Memory B cell (primary cell): ENCODE measurements around the gene ATP1A4.

ENCODE experiments used
- ATAC-seq: fragments of 150-1000 bp; cut with Tn5 transposase; 2 replicates; pipeline ENCODE4 v1.10.0; 2021; ENCODE audit warnings: low read depth, mild to moderate bottlenecking, moderate library complexity
- DNase-seq, 2 donors: peaks; one replicate each; pipeline ENCODE4 v3.0.0; 2022; ENCODE audit warnings: low spot score in 2 of 2
- H3K27ac Mint-ChIP-seq: one replicate; pipeline ENCODE4 v1.8.0; 2022; ENCODE audit warnings: mild to moderate bottlenecking, moderate library complexity, mixed read lengths
- H3K27me3 Mint-ChIP-seq: one replicate; pipeline ENCODE4 v1.8.0; 2022; ENCODE audit warnings: mixed read lengths
- H3K36me3 Mint-ChIP-seq: one replicate; pipeline ENCODE4 v1.8.0; 2022; ENCODE audit warnings: mild to moderate bottlenecking, mixed read lengths
- H3K4me1 Mint-ChIP-seq: one replicate; pipeline ENCODE4 v1.8.0; 2022; ENCODE audit warnings: mixed read lengths
- H3K4me3 Mint-ChIP-seq: one replicate; pipeline ENCODE4 v1.8.0; 2022; ENCODE audit warnings: mild to moderate bottlenecking, moderate library complexity, mixed read lengths
- H3K9me3 Mint-ChIP-seq: one replicate; pipeline ENCODE4 v1.8.0; 2022; ENCODE audit warnings: mixed read lengths

Gene ATP1A4

DNA sequence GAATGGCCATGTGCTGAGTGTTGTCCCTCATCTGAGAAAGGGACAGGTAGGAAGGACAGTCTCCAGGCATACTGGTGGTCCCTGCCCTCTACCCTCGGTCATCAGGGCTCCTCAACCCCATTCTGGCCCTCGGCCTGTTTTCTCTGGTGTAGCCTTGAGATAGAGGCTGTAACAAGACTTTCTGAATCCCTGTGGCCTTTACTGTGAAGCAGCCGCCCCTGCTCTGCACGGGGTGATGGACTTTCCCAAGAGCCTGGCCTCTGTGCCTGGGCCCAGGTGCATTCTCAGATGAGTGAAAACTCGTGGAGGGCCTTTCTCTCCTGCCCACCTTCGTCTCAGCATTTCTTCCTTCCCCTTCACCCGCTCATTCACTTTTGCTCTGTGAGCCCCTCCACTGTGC is 36.0 kb downstream of the ATP1A4 start:
- DNase-seq (no peak), ATAC-seq (no peak)
- H3K4me3 Mint-ChIP-seq = no peak overlapping the region
- H3K36me3 Mint-ChIP-seq = no peaks in the 10 kb centered on the region
- H3K27ac Mint-ChIP-seq = no peak overlapping the region
- no peaks in the 10 kb centered on the region for H3K9me3 Mint-ChIP-seq
- H3K4me1 Mint-ChIP-seq = no peaks in the 10 kb centered on the region
- H3K27me3 Mint-ChIP-seq = peaks cover 11% of the 10 kb centered on the region

DNA sequence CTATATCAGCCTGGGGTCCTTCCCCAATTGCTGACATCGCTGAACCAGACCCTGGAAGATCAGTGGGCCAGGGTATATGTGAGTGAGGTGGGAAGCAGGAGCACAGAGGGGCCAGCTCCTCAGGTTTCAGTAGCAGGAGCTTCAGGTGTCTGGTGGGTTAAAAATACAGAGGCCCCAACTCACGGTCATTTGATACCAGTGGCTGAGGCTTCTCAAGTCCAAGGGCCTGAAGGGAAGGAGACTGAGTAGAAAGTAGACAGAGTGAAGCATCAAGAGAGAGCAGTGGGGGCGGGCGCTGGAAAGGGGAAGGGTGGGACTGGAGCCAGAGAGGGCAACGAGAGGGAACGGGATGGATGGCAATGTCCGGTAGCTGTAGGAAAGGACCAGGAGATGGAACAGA is 36.9 kb downstream of the ATP1A4 start:
- H3K27ac Mint-ChIP-seq = no peak overlapping the region
- H3K4me1 Mint-ChIP-seq = no peaks in the 10 kb centered on the region
- no peak overlapping the region for H3K4me3 Mint-ChIP-seq
- ATAC-seq (no peak), DNase-seq (no peak)
- H3K27me3 Mint-ChIP-seq = peaks cover 9% of the 10 kb centered on the region
- H3K36me3 Mint-ChIP-seq = no peaks in the 10 kb centered on the region
- H3K9me3 Mint-ChIP-seq = no peaks in the 10 kb centered on the region

DNA sequence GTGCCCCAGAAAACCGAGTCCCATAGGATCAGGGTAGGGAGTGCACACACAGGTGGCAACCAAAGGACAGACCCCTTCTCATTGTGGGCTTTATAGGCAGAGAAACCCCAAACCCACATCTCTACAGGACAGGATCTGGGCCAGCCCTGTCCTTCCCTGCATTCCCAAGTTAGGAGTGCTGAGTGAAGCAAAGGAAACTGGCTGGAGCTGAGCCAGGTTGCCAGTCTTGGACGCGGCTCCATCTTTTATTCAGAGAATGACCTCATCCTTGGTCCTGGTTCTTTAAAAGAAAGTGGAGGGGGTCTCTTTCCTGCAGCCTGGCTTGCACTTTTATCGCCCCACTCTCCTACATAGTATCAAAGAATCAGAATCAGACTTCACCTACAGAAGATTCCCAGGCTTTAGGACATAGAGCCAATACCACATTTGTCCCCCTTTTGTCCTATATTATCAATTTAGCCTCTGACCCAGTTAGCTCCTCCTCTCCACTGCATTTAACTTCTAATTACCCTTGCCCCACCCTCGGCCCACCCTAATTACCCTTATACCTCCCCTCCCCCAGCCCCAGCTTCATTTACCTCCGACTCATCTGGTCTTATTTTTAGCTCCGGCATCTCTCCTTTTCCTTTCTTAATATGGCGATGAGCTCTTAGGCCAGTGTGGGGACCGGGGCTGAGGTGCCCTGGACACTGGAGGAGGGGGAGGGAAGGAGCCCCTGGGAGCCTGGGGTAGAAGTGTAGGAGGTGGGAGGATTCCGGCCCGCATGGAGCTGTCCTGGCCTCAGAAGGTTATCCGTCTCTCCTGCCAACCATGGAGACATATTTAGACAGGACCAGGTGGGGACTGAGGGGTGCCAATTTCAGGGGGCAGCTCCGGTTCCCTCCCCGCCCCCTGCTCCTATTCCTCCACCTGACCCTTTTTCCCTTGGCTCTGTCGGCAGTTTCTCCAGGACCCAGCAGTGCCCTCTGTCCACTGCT is 38.5 kb downstream of the ATP1A4 start, which contains the start of gene CASQ1:
TSS of gene CASQ1 (plus strand) at position 927 of the 977 bp plus-strand sequence. CDS start 177 bp downstream, outside the sequence.
- Mint-ChIP-seq H3K4me3 (no peak within 1 kb of the TSS), H3K27me3 (peaks cover 9% of the 10 kb centered on the region), H3K9me3 (no peaks in the 10 kb centered on the region), H3K27ac (no peak within 1 kb of the TSS), H3K36me3 (no peaks in the 10 kb centered on the region), H3K4me1 (no peaks in the 10 kb centered on the region)
- DNase-seq (no peak), ATAC-seq (no peak)

DNA sequence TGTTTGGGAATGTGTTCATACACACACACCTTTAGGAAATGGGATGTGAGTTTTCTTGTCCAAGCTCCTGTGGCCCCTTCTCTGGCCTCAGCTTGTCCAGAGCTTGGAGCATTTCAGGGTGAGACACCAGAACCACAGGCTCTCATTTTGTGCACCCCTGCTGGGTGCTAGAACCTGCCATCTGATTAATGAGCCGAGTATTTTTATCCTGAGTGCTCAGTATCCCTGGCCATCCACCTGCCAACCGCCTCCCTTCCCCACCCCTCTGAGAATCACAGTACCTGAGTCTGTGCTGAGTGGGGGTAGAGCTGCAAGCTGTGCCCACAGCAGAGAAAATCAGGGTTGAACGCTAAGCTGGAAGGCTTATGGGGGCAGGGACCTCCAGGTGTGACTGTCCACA is 40.4 kb downstream of the ATP1A4 start:
- DNase-seq (no peak), ATAC-seq (no peak)
- H3K27ac Mint-ChIP-seq = no peak overlapping the region
- no peak overlapping the region for H3K4me3 Mint-ChIP-seq
- H3K36me3 Mint-ChIP-seq = no peaks in the 10 kb centered on the region
- H3K4me1 Mint-ChIP-seq = no peaks in the 10 kb centered on the region
- peaks cover 2% of the 10 kb centered on the region for H3K27me3 Mint-ChIP-seq
- no peaks in the 10 kb centered on the region for H3K9me3 Mint-ChIP-seq

DNA sequence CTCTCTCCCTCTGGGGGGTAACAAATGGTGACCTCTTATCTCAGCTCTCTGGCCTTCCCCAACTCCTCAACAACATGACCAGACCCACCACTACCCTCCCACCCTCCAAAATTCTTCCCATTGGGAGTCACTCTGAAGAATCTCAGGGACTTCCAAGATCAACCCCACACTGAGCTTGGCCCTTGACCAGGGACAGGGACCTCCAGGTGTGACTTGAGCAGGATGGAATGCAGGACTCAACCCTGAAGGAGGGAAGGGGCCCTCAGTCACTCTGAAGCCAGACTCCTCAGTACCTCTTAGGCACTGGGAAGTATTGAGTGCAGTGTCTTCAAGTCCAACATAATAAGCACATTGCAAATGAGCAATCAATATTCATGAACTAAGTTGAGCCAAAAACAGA is 40.8 kb downstream of the ATP1A4 start:
- no peak overlapping the region for H3K4me3 Mint-ChIP-seq
- H3K27ac Mint-ChIP-seq = no peak overlapping the region
- H3K4me1 Mint-ChIP-seq = peaks cover 2% of the 10 kb centered on the region
- peaks cover 2% of the 10 kb centered on the region for H3K27me3 Mint-ChIP-seq
- DNase-seq (no peak), ATAC-seq (no peak)
- no peaks in the 10 kb centered on the region for H3K36me3 Mint-ChIP-seq
- H3K9me3 Mint-ChIP-seq = no peaks in the 10 kb centered on the region

DNA sequence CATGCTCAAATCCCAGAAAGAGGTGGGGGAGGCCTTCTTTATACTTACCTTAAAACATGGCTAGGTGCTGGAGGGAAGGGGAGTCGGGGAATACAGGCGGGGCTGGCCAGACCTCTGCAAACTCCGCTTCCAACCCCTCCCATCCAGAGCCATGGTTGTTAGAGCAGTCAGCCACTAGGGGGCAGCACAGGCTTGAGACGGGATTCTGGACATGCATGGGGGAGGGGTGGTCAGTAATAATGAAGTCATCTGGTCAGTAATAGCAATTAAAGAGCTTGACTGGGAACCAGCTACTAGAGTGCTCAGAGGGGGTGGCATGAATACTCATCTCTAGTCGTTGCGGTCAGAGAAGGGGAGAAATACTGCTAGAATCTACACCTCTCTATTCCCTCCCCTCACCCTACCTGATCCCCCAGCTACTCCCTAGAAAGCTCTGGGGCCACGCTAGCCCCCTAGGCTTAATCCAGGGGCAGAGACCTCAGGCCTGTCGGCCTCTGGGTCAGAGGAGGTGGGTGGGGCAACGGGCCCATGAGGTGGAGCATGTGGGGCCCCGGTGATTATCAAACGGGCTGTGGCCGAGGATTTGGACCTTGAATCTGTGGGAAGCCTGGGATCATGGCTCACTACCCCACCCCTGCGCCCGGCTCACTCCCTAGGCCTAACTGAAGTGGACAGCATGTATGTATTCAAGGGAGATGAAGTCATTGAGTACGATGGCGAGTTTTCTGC is 41.9 kb downstream of the ATP1A4 start:
- Mint-ChIP-seq H3K9me3 (no peaks in the 10 kb centered on the region), H3K27ac (no peak overlapping the region), H3K4me3 (no peak overlapping the region), H3K4me1 (peaks cover 2% of the 10 kb centered on the region), H3K36me3 (no peaks in the 10 kb centered on the region), H3K27me3 (peaks cover 2% of the 10 kb centered on the region)
- ATAC-seq (peak; percentile 86), DNase-seq (peak; percentile 87 to 89)

DNA sequence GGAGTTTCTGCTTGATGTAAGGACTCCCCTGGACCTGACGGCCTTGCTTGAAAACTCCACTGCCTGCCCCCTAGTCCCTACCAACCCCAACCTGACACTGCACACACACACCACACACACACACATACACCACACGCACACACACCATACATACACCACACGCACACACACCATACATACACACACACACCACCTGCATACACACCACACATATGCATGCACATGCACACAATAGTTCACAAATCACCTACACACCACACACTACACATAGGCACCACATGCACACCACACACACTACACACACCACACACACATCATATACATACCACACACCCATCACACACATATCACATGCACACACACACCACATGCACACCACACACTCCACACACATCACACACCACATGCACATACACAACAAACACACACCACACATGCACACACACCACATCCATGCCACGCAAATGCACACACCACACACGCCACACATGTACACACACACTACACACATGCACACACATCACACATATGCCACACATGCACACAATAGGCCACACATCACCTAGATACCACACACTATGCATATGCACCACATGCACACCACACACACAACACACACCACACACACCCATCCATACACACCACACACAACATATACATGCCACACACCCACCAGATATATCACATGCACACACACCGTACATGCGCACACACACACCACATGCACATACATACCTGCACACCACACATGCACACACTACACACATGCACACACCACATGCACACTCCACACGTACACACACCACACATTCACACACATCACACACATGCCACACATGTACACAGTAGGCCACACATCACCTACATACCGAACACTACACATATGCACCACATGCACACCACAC is 42.7 kb downstream of the ATP1A4 start:
- H3K9me3 Mint-ChIP-seq = no peaks in the 10 kb centered on the region
- no peak overlapping the region for H3K27ac Mint-ChIP-seq
- peaks cover 2% of the 10 kb centered on the region for H3K4me1 Mint-ChIP-seq
- H3K27me3 Mint-ChIP-seq = peaks cover 2% of the 10 kb centered on the region
- no peak overlapping the region for H3K4me3 Mint-ChIP-seq
- DNase-seq (no peak), ATAC-seq (no peak)
- no peaks in the 10 kb centered on the region for H3K36me3 Mint-ChIP-seq

DNA sequence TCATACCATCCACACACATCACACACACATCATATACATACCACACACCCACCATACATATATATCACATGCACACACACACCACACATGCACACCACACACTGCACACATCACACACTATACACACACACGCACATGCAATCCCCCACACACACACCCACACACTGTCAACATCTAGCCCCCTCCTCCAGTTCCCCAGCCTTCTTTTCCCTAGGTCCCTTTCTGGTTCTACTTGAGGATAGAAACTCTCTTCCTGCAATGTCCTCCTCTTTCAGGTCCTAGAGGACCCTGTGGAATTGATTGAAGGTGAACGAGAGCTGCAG is 43.3 kb downstream of the ATP1A4 start:
- no peaks in the 10 kb centered on the region for H3K9me3 Mint-ChIP-seq
- peaks cover 2% of the 10 kb centered on the region for H3K27me3 Mint-ChIP-seq
- H3K4me1 Mint-ChIP-seq = peaks cover 2% of the 10 kb centered on the region
- H3K36me3 Mint-ChIP-seq = no peaks in the 10 kb centered on the region
- no peak overlapping the region for H3K27ac Mint-ChIP-seq
- DNase-seq = no peak
- no peak for ATAC-seq
- no peak overlapping the region for H3K4me3 Mint-ChIP-seq

DNA sequence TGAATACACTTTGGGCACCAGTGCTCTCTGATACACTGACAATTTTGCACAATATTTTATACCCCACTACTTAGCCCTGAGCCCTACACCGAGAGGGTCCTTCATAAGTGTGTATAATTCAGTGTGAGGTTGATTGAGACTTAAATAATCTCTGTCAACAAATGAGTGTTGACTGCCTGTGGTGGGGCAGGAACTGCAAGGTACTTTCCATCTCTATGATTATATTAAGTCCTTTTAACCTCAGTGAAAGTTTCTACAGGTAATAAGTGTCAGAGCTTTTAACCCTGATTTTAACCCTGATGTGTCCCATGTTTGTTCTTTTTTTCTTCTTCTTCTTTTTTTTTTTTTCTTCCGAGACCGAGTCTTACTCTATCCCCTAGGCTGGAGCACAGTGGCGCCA is 44.7 kb downstream of the ATP1A4 start:
- Mint-ChIP-seq H3K4me3 (no peak overlapping the region), H3K27ac (no peak overlapping the region), H3K4me1 (peaks cover 8% of the 10 kb centered on the region), H3K9me3 (no peaks in the 10 kb centered on the region), H3K36me3 (no peaks in the 10 kb centered on the region), H3K27me3 (no peaks in the 10 kb centered on the region)
- ATAC-seq (peak; percentile 57), DNase-seq (no peak)

DNA sequence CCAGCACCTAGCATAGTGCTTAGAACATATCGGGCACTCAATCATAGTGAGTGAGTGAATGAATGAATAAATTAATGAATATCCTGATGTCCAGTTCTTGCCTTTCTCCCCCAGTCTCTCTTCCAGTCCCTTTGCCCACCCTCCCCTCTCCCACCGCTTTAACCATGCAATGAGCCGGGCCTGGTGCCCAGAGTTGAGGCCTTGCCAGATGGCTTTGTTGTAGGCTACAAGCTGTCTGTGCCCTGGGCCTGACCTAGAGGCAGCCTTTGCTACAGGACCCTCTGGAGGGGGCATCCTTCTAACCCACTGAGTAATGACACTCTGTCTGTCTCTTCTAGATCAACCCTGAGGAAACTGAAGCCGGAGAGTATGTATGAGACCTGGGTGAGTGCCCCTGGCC is 45.8 kb downstream of the ATP1A4 start:
- H3K4me1 Mint-ChIP-seq = peaks cover 11% of the 10 kb centered on the region

DNA sequence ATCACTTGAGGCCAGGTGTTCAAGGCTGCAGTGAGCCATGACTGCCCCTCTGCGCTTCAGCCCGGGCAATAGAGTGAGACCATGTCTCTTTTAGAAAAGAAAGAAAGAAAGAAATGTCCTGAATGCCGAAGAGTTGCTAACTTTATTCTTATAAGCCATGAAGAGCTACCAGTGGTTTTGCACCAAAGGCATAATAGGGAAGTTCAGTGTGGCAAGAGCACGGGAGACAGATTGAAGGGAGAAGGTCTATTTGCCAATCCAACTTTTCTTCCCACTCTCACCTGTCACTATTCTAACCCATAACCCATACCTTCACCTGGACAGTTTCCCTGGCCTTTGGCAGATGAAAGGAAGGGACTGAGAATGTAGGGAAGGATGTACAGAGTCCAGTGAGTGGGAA is 49.4 kb downstream of the ATP1A4 start:
- ATAC-seq = no peak
- Mint-ChIP-seq H3K27ac (peak overlapping the region; percentile 64), H3K9me3 (no peaks in the 10 kb centered on the region), H3K36me3 (no peaks in the 10 kb centered on the region), H3K4me1 (peaks cover 25% of the 10 kb centered on the region), H3K27me3 (no peaks in the 10 kb centered on the region), H3K4me3 (no peak overlapping the region)
- no peak for DNase-seq

More for the DNA sequence above, 45.8 kb downstream of the ATP1A4 start:
- H3K36me3 Mint-ChIP-seq = no peaks in the 10 kb centered on the region
- DNase-seq = no peak
- H3K4me3 Mint-ChIP-seq = no peak overlapping the region
- ATAC-seq = no peak
- no peak overlapping the region for H3K27ac Mint-ChIP-seq
- no peaks in the 10 kb centered on the region for H3K27me3 Mint-ChIP-seq
- H3K9me3 Mint-ChIP-seq = no peaks in the 10 kb centered on the region

DNA sequence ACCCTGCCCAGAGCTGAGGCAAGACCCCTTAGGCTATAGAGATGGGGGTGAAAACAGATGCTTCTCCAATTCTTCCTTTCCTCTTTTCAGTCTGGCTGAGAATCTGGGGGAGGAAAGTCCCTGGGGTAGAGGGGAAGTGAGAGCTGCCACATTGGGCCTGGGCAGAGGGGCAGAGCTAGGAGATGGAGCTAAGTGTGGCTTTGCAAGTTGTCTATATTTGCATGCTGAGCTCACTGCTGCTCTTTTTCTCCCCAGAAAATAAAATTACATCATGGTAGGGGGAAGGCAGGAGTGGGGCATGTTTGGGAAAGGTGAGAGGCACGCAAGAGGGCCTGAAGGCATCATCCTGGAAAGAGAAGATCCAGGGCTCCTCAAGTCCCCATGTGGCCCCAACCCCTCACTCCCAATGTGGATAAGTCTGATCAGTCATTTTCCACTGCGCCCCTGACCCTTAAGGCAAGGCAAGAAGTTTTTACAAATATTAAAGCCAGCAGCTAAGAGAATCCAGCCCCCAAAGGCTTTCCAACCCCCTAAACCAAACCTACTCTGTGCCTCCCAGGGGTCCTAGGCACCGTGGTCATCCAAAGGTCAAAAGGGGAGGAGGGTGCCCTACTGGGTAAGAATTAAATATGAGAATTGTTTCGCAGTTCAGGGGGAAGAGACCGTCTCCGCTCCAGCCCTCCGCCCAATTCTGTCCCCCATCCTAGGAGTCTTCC is 53.3 kb downstream of the ATP1A4 start:
- H3K27me3 Mint-ChIP-seq = no peaks in the 10 kb centered on the region
- ATAC-seq (peak; percentile 89), DNase-seq (peak; percentile 48 to 70)
- peaks cover 57% of the 10 kb centered on the region for H3K4me1 Mint-ChIP-seq
- H3K36me3 Mint-ChIP-seq = peaks cover 9% of the 10 kb centered on the region
- no peaks in the 10 kb centered on the region for H3K9me3 Mint-ChIP-seq
- peak overlapping the region; percentile 90 for H3K27ac Mint-ChIP-seq
- peak overlapping the region; percentile 79 for H3K4me3 Mint-ChIP-seq
